Measurements from ENCODE around the gene CDV3.

DNA sequence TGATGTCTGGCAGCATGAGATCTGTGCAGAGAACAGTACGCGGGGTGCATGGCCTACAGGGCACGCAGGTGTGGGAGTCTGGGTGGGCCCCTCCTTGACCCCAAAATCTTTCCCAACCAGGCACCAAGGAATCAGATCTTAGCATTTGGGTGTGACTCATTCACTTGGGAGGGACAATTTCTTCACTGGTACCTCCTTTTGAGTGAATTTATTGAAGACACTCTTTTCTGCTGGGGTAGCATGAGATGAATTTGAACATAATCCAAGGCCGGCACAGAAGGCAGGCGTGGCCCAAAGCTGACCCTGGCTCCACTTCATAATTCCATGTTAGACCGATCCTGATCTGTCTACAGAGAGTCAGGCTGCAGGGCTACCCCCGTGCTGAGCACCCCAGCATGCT is 30.6 kb upstream of the CDV3 start:
- TF ChIP-seq, protein P1, sequence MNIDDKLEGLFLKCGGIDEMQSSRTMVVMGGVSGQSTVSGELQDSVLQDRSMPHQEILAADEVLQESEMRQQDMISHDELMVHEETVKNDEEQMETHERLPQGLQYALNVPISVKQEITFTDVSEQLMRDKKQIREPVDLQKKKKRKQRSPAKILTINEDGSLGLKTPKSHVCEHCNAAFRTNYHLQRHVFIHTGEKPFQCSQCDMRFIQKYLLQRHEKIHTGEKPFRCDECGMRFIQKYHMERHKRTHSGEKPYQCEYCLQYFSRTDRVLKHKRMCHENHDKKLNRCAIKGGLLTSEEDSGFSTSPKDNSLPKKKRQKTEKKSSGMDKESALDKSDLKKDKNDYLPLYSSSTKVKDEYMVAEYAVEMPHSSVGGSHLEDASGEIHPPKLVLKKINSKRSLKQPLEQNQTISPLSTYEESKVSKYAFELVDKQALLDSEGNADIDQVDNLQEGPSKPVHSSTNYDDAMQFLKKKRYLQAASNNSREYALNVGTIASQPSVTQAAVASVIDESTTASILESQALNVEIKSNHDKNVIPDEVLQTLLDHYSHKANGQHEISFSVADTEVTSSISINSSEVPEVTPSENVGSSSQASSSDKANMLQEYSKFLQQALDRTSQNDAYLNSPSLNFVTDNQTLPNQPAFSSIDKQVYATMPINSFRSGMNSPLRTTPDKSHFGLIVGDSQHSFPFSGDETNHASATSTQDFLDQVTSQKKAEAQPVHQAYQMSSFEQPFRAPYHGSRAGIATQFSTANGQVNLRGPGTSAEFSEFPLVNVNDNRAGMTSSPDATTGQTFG (tag by site-specific recombination; IDR thresholded peaks at IDR 0.05; ENCODE audit: borderline replicate concordance) = no peak
- TF ChIP-seq, protein P2, sequence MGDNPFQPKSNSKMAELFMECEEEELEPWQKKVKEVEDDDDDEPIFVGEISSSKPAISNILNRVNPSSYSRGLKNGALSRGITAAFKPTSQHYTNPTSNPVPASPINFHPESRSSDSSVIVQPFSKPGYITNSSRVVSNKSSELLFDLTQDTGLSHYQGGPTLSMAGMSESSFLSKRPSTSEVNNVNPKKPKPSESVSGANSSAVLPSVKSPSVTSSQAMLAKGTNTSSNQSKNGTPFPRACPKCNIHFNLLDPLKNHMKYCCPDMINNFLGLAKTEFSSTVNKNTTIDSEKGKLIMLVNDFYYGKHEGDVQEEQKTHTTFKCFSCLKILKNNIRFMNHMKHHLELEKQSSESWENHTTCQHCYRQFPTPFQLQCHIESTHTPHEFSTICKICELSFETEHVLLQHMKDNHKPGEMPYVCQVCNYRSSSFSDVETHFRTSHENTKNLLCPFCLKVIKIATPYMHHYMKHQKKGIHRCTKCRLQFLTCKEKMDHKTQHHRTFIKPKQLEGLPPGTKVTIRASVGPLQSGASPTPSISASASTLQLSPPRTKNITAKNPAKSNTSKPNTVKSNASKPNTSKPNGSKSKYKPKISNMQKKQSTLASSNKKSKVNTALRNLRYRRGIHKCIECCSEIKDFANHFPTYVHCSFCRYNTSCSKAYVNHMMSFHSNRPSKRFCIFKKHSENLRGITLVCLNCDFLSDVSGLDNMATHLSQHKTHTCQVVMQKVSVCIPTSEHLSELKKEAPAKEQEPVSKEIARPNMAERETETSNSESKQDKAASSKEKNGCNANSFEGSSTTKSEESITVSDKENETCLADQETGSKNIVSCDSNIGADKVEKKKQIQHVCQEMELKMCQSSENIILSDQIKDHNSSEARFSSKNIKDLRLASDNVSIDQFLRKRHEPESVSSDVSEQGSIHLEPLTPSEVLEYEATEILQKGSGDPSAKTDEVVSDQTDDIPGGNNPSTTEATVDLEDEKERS (tag by site-specific recombination; IDR thresholded peaks at IDR 0.05) = no peak
- TF ChIP-seq, protein P3, sequence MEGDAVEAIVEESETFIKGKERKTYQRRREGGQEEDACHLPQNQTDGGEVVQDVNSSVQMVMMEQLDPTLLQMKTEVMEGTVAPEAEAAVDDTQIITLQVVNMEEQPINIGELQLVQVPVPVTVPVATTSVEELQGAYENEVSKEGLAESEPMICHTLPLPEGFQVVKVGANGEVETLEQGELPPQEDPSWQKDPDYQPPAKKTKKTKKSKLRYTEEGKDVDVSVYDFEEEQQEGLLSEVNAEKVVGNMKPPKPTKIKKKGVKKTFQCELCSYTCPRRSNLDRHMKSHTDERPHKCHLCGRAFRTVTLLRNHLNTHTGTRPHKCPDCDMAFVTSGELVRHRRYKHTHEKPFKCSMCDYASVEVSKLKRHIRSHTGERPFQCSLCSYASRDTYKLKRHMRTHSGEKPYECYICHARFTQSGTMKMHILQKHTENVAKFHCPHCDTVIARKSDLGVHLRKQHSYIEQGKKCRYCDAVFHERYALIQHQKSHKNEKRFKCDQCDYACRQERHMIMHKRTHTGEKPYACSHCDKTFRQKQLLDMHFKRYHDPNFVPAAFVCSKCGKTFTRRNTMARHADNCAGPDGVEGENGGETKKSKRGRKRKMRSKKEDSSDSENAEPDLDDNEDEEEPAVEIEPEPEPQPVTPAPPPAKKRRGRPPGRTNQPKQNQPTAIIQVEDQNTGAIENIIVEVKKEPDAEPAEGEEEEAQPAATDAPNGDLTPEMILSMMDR (tag by site-specific recombination; IDR thresholded peaks at IDR 0.05) = no peak
- TF ChIP-seq, protein P4, sequence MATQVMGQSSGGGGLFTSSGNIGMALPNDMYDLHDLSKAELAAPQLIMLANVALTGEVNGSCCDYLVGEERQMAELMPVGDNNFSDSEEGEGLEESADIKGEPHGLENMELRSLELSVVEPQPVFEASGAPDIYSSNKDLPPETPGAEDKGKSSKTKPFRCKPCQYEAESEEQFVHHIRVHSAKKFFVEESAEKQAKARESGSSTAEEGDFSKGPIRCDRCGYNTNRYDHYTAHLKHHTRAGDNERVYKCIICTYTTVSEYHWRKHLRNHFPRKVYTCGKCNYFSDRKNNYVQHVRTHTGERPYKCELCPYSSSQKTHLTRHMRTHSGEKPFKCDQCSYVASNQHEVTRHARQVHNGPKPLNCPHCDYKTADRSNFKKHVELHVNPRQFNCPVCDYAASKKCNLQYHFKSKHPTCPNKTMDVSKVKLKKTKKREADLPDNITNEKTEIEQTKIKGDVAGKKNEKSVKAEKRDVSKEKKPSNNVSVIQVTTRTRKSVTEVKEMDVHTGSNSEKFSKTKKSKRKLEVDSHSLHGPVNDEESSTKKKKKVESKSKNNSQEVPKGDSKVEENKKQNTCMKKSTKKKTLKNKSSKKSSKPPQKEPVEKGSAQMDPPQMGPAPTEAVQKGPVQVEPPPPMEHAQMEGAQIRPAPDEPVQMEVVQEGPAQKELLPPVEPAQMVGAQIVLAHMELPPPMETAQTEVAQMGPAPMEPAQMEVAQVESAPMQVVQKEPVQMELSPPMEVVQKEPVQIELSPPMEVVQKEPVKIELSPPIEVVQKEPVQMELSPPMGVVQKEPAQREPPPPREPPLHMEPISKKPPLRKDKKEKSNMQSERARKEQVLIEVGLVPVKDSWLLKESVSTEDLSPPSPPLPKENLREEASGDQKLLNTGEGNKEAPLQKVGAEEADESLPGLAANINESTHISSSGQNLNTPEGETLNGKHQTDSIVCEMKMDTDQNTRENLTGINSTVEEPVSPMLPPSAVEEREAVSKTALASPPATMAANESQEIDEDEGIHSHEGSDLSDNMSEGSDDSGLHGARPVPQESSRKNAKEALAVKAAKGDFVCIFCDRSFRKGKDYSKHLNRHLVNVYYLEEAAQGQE (tag by site-specific recombination; IDR thresholded peaks at IDR 0.05) = no peak
- TF ChIP-seq ZNF654 (tag by site-specific recombination; IDR thresholded peaks at IDR 0.05; ENCODE audit: low read depth) = no peak
- no peak for TF ChIP-seq SETDB1 (IDR thresholded peaks at IDR 0.05; ENCODE audit: insufficient read length, low read length)
- TF ChIP-seq, protein P5, sequence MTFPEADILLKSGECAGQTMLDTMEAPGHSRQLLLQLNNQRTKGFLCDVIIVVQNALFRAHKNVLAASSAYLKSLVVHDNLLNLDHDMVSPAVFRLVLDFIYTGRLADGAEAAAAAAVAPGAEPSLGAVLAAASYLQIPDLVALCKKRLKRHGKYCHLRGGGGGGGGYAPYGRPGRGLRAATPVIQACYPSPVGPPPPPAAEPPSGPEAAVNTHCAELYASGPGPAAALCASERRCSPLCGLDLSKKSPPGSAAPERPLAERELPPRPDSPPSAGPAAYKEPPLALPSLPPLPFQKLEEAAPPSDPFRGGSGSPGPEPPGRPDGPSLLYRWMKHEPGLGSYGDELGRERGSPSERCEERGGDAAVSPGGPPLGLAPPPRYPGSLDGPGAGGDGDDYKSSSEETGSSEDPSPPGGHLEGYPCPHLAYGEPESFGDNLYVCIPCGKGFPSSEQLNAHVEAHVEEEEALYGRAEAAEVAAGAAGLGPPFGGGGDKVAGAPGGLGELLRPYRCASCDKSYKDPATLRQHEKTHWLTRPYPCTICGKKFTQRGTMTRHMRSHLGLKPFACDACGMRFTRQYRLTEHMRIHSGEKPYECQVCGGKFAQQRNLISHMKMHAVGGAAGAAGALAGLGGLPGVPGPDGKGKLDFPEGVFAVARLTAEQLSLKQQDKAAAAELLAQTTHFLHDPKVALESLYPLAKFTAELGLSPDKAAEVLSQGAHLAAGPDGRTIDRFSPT (tag by site-specific recombination; IDR thresholded peaks at IDR 0.05) = no peak
- TF ChIP-seq, protein P6, sequence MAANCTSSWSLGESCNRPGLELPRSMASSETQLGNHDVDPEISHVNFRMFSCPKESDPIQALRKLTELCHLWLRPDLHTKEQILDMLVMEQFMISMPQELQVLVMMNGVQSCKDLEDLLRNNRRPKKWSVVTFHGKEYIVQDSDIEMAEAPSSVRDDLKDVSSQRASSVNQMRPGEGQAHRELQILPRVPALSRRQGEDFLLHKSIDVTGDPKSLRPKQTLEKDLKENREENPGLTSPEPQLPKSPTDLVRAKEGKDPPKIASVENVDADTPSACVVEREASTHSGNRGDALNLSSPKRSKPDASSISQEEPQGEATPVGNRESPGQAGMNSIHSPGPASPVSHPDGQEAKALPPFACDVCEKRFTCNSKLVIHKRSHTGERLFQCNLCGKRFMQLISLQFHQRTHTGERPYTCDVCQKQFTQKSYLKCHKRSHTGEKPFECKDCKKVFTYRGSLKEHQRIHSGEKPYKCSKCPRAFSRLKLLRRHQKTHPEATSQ (tag by site-specific recombination; IDR thresholded peaks at IDR 0.05) = no peak
- no peak for TF ChIP-seq ZNF629 (tag by site-specific recombination; IDR thresholded peaks at IDR 0.05)
- TF ChIP-seq ZNF830 (tag by site-specific recombination; IDR thresholded peaks at IDR 0.05; ENCODE audit: low read depth) = no peak
- TF ChIP-seq, protein P7, sequence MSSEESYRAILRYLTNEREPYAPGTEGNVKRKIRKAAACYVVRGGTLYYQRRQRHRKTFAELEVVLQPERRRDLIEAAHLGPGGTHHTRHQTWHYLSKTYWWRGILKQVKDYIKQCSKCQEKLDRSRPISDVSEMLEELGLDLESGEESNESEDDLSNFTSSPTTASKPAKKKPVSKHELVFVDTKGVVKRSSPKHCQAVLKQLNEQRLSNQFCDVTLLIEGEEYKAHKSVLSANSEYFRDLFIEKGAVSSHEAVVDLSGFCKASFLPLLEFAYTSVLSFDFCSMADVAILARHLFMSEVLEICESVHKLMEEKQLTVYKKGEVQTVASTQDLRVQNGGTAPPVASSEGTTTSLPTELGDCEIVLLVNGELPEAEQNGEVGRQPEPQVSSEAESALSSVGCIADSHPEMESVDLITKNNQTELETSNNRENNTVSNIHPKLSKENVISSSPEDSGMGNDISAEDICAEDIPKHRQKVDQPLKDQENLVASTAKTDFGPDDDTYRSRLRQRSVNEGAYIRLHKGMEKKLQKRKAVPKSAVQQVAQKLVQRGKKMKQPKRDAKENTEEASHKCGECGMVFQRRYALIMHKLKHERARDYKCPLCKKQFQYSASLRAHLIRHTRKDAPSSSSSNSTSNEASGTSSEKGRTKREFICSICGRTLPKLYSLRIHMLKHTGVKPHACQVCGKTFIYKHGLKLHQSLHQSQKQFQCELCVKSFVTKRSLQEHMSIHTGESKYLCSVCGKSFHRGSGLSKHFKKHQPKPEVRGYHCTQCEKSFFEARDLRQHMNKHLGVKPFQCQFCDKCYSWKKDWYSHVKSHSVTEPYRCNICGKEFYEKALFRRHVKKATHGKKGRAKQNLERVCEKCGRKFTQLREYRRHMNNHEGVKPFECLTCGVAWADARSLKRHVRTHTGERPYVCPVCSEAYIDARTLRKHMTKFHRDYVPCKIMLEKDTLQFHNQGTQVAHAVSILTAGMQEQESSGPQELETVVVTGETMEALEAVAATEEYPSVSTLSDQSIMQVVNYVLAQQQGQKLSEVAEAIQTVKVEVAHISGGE (tag by site-specific recombination; conservative IDR thresholded peaks at IDR 0.05; ENCODE audit: low read depth) = no peak

All from HEK293 (cell line).